ENCODE data around the gene SYNJ1.
A peak's percentile ranks its signal among the peaks of the same experiment; 100 is the strongest.
"Not testable (repeated sequence)": the region's sequence is repeated elsewhere in the genome, so short reads cannot be mapped to it uniquely, and the experiment has no call there.

The SYNJ1 gene

GRCh38 chr21:32727687-32728455 is at the start of gene SYNJ1:
SYNJ1 (minus strand) TSS chr21:32728013; CDS start chr21:32726895, 1,118 bp downstream.
- DNase-seq (ENCODE audit: low spot score): peak; percentile 95

GRCh38 chr21:32777269-32777668 is 49.5 kb upstream of the SYNJ1 start:
- no peak for DNase-seq (ENCODE audit: low spot score)

DNA sequence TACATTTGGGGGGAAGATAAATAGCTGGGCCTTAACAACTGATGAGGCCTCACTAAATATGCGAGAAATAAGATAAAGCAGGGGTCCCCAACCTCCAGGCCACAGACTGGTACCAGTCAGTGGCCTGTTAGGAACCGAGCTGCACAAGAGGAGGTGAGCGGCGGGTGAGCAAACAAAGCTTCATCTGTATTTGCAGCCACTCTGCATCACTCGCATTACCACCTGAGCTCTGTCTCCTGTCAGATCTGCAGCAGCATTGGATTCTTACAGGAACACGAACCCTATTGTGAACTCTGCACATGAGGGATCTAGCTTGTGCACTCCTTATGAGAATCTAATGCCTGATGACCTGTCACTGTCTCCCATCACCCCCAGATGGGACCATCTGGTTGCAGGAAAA is 48.9 kb upstream of the SYNJ1 start:
- no peak for DNase-seq (ENCODE audit: low spot score)

DNA sequence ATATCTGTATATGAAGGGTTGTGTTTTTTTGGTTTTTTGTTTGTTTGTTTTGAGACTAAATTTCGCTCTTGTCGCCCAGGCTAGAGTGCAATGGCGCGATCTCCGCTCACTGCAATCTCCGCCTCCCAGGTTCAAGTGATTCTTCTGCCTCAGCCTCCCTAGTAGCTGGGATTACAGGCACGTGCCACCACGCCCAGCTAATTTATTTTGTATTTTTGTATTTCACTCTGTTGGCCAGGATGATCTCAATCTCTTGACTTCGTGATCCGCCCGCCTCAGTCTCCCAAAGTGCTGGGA is 45.2 kb upstream of the SYNJ1 start:
- DNase-seq (ENCODE audit: low spot score): not testable (repeated sequence)

DNA sequence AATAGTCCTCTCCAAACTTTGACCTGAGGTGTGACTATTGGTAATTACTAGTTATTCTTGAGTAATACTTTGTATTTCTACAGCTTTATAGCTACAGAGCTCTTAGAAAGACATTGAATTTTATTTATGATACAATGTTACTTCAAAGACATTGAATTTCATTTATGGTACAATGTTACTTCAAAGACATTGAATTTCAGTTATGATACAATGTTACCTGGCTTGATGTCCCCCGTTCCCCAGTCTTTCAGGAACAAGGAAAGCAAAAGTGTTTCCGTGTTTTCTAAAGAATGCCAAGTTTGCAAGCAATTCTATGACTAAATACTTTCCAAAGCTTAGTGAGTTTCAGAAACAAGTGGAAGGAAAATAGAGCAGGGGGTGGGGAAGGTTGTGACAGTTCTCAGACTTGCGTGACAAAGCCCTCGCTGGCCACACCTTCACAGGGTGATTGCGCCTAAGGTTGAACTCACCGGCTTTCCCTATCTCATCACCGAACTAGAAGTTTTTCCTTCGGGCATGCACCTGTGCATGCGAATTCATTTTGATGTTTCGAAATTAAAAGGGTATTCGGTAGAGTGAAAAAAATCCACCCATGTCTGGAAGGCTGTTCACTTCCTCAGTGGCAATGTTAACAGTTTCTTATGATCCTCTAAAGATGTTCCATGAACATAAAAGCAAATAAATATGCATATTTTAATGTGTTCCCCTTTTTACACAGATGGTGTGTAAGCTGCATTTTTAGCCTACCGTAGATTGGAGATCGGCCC is 44.7 kb upstream of the SYNJ1 start:
- DNase-seq (ENCODE audit: low spot score): peak; percentile 25

- peak; percentile 69 for DNase-seq (ENCODE audit: low spot score)
These were observed 43.2 kb upstream of the SYNJ1 start for GRCh38 chr21:32770871-32771523.

DNA sequence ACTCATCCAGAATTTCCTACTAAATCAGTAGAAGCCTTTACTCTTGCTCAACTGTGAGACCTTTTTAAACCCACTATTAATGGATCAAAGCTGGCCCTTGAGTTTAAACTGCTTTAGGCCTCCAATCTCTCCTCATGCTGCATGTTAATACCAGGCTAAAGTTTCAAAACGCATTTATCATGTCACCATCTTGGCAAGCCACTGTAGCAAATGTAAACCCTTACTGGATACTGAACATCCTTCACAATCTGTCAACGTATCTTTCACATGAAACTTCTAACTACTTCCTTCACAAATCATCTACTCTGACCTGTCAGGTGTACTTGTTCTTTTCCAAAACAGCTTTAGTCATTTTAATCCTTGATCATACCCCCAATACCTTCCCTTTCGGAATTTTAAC is 40.7 kb upstream of the SYNJ1 start:
- DNase-seq (ENCODE audit: low spot score): no peak

GRCh38 chr21:32765058-32765457 is 37.2 kb upstream of the SYNJ1 start:
- no peak for DNase-seq (ENCODE audit: low spot score)

DNA sequence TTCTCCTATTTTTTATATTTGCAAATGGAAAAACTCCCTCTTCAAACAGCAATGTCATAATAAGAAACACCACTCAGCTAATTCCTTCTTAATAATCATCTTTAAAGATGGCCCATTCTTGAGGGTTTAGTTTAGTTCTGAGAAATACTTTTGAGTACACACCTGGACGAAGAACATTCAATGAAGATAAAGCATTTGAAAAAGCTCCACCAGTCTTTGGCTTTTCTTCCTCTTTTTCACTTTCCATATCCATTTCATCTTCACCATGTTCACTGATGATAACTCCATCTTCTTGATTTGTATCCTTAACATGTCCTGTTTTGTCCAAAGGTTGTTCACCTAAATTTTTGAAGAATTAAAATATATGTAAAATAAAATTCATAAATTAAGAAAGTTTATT is 36.4 kb upstream of the SYNJ1 start:
- no peak for DNase-seq (ENCODE audit: low spot score)

DNA sequence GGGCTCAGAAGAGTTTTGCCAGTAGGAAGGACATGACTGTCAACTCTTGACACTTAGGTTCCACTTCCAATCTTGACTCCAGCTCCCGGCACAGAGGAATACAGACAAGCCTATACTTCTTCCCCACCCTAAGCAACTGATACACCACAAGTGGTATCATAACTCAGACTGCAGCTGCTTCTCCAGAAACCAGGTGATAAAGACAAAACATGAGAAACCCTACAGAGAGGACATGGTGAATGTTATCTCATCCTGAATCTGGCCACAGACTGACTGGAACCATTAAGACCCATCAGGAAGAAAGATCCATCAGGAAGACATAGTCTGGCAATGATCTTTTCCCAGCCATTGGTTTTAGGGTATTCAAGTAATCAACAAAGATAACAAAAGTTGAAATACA is 30.0 kb upstream of the SYNJ1 start:
- DNase-seq (ENCODE audit: low spot score): no peak

GRCh38 chr21:32756096-32756495 is 28.3 kb upstream of the SYNJ1 start:
- DNase-seq (ENCODE audit: low spot score): no peak

DNA sequence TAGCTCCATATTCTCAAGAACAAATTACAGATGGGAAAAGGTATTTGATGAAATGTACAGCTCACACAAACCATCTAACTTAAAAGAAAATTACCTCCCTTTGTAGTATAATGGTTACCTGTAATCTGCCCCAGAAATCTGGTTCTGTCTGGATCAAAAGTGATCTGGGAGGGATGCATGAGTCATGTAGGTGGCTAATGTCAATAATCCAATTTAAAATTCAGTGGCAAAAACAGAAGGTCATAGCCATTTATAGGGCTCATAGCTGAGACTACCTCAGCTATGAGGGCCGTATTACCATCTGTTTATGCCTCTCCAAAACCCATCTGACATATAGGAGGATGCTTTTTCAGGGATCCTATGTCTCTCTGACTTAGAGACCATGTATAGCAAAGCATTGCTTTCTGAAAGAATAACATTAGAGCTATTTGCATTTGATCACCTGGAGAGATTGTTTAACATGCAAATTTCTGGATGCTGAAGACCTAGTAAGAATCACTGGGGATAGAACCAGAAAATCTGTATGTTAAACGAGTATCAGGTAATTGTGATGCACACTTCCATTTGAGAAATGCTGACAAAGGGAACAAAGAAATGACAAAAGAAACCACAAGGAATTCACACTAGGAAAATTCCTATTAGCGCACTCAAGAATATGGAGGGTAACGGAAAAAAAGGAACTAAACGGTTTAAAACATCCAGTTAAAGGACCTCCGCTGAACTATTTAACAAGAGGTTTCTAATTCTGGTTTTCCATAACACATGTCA is 26.2 kb upstream of the SYNJ1 start:
- no peak for DNase-seq (ENCODE audit: low spot score)

DNA sequence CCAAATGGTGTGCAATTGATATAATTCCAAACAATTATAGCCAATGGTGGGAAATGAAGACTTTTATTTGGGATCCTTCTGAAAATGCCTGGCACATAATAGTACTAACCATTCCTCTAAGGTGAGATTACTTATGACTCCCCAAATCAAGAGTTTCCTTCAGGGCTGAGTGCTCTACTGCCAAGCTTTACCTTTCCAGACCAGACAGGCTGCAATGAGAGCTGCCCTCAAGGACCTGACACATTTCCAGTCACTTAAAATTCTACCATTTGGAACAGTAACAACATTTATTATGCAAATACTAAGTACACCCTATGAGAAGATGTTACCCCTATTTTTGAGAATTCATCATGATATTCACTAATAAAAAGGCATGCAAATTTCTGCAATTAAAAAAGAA is 22.6 kb upstream of the SYNJ1 start:
- DNase-seq (ENCODE audit: low spot score): no peak

DNA sequence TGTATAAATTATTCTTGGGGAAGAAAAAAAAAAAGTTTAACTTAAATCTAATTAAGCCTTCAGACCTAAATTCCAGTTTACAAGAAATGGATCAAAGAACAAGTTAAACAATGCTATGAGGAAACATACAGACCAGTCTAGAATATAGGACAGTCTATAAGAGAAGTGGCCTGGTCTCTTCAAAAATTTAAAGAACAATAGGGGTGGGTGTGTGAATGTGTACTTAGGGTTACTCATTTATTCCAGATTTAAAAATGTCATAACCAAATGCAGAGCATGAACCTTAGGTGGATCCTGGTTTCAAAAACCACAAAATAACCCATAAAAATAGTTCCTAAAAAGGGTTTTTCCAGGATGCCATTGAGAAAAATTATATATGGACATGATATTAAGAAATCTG is 21.8 kb upstream of the SYNJ1 start:
- DNase-seq (ENCODE audit: low spot score): no peak

DNA sequence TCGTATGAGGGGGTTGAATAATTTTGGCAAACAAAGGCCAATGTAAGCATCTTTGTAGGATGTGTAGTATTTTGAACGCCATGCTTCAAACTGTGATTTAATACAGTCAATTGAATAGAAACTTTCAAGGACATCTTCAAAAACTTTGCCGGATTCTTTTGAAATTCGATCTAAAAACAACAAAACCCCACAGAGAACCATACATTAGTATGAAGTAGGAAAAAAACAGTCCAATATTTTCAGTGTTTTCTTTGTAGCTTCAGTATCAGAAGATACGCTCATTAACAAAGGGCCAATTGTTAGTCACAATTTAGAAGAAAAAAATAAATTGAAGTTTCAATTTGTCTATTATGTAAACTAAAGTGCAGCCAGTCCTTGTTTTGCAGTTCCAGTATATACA is 20.7 kb upstream of the SYNJ1 start:
- no peak for DNase-seq (ENCODE audit: low spot score)

DNA sequence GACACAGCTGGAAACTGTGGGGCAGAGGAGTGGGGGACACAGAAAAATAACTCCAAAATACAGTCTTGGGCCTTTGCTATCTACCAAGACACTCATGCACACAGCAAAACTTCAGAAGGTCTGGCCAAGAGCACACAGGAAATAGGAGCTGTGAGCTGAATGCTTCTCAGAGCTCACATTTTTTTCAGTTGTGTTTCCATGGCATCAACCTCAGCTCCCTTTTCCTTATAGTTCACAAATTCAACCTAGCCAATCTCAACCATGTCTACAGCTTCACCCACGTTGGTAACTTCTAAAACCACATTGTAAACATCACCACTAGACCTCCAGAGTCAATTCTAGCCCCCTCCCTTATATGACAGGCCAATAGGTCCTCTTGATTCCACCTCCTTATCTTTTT is 19.6 kb upstream of the SYNJ1 start:
- DNase-seq (ENCODE audit: low spot score): no peak

DNA sequence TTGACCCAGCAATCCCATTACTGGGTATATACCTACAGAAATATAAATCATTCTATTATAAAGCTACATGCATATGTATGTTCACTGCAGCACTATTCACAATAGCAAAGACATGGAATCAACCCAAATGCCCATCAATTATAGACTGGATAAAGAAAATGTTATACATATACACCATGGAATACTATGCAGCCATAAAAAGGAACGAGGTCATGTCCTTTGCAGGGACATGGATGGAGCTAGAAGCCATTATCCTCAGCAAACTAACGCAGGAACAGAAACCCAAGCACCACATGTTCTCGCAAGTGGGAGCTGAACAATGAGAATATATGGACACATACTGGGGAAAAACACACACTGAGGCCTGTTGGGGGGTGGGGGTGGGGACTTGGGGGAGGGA is 18.9 kb upstream of the SYNJ1 start:
- not testable (repeated sequence) for DNase-seq (ENCODE audit: low spot score)

DNA sequence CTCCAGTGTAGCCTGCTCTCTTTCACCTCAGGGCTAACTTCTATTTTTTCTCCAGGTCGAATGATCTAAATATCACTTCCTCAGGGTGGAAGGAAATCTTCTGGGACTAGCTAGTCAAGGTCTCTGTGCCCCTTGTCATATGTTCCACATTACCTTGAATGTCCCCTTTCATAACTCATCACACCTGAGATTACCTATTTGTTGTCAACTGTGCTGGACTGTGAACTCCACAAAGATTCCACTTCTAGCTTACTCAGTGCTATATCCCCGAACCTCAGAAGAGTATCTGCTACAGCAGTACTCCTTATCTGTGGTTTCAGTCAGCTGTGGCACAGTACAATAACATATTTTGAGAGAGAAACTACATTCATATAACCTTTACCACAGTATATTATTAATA is 14.6 kb upstream of the SYNJ1 start:
- no peak for DNase-seq (ENCODE audit: low spot score)

GRCh38 chr21:32741336-32741735 is 13.5 kb upstream of the SYNJ1 start:
- DNase-seq (ENCODE audit: low spot score): no peak

GRCh38 chr21:32739946-32740345 is 12.1 kb upstream of the SYNJ1 start:
- DNase-seq (ENCODE audit: low spot score): no peak

DNA sequence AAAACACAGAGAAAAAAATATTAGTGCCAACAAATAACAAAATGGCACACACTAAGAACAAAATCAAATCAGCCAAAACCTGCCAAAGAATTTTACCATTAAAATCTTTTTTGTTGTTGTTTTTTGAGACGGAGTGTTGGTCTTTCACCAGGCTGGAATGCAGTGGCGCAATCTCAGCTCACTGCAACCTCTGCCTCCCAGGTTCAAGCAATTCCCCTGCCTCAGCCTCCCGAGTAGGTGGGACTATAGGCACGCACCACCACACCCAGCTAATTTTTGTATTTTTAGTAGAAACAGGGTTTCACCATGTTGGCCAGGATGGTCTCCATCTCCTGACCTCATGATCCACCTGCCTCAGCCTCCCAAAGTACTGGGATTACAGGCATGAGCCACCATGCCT is 8.3 kb upstream of the SYNJ1 start:
- DNase-seq (ENCODE audit: low spot score): not testable (repeated sequence)

DNA sequence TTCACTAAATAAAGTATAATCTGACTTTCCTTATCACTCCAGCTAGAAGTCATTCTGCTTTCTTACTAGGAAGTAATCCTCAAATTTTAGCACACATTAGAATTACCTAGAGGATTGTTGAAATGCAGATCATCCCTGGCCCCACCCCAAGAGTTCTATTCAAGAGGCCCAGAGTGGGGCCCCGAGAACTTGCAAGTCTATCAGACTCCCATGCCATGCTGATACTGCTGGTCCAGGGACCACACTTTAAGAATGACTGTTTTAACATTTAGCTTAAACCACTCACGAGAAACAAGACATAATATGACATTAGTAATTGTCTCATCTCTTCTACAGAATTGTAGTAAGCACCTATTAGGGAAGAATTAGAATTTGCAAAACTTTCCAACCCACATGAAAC is 7.7 kb upstream of the SYNJ1 start:
- DNase-seq (ENCODE audit: low spot score): no peak
